NCI-H510A (cell line): Measurements from ENCODE around the gene ACY1.

Experiments used
- DNase-seq: peaks from one replicate; lab custom pipeline; 2025; lab: John Stamatoyannopoulos, UW

Gene ACY1

DNA sequence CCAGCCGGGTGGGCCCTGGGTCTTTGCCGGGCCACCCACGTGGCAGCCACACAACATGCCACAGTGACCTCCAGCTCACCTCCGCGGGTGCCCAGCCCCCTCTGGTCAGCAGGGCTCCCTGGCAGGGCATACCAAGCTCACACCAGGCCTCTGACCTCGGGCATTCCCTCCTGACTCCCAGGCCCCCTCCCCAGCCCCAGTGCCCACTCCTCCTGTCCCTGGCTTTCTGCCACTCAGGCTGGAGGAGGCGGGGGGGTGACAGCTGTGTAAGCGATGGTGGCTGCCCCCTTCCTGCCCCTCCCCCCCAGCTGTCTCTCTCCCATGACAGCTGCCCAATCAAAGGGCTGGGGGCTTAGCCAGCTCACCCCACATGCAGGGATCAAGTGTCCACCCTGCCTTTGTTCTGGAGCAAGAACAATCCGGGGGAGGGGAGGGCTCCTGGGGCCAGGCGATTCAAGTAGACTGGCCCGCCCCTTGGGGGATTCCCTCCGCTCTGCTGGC lies 19.3 kb upstream of the ACY1 start:
- no peak for DNase-seq

DNA sequence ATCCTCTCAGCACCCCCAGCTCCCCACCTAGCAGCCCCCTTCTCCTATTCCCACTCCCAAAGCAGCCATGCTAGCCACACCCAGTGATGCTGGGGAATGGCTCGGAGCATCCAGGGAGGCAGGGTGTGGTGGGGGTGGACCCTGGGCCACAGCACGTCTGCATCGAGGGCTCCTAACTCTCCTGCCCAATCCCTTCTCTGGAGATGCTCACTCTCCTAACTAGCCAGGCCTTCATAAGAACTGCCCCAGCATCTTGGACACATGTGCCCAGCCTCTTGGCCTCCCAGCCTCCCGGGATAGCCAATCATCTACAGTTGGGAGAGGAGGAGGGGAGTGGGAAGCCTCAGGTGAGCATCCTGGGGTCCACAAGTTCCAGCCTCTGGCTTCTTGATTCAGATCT lies 18.8 kb upstream of the ACY1 start:
- no peak for DNase-seq

DNA sequence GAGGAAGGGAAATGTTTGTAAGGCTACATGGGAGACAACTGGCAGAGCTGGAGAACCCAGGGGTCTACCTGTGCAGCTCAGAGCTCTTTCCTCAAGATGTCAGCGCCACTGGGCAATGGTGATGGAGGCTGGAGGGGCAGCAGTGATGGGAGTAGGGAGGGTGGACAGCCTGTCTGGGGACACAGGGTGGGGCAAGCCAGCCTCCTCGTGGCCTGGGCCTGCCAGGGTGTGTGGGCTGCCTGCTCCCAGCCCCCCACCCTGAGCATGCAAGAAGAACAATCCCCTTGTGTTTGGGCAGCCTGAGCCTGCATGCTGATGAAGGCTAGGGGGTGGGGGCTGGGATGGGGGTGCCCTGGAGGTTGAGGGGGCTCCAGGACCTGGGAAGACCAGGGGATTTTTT lies 17.3 kb upstream of the ACY1 start:
- DNase-seq = no peak

DNA sequence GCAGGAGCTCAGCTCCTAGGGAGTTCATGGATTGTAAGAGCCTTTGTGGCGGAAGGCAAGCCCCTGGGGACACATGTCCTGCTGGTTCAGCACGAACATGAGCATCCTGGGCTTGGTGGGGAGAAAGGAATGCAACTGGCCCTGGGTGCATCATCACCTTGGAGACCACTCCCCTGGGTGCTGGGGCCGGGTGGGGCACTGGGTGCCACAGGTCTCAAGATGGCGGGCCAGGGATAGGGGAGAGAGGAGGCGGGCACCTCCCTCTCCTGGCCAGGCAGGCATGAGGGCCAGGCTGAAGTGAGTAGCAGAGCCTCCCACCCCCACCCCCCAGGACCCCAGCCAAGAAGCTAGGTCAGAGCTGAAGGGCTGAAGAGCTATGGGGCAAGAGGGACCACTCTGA lies 16.8 kb upstream of the ACY1 start:
- DNase-seq = no peak

DNA sequence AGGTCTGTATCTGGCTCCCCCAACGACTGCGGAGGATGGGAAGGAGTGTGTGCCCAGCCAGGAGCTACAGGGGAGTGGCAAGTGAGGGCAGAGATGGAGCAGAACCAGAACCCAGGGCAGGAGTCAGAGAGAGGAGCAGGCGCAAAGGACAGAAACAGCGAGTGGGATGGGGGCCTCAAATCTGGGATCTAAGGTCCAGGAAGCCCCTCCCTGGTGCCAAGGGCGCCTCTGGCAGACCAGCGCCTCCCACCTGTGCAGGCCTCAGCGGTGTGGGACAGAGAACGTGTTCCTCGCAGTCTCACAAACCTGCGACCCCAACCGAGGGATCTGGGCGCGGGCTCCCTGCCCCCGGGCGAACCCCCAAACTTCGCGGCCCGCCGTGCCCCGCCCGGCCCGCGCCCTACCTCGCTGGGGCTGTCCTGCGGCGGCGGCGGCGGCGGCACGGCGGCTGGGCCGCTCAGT lies 16.4 kb upstream of the ACY1 start:
- no peak for DNase-seq

DNA sequence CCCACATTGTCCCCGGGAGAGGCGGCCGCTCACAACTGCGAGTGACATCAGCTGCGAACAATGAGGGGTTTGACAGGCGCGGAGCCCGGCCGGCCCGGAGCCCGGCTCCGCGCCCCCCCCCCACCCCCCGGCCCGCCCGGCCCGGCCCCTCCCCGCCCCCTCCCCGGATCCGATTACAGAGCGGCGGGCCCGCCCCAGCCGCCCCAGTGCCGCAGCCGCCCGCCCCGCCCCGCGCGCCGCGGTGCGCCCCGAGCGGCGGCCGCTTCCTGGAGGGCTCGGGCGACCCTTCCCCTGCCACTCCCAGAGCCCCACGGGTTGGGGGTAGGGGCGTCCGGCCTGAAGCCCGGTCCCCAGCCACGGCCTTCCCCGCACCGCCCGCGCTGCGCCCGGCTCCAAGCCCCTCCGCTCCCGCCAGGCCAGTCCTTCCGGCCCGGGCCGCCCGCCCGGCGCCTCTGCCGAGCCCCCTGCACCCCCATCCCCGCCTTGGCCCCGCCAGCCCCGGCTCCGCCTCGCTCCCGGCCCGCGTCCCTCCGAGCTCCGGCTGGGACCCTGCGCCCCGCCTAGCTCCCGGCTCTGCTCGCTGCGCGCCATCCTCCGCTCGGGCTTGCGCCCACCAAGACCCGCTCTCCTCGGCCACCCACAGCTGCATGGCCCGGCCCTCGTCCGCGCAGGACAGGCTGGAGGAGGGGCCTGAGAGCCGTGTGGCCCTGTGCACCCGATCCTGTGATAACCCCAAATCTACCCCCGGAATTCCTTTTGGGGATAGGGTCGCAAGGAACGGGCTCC lies 15.8 kb upstream of the ACY1 start, which contains the start of gene PCBP4:
PCBP4 (minus strand) TSS at position 71 of the 786 bp plus-strand sequence. CDS start 6,214 bp downstream, outside the sequence.
- DNase-seq = peak; percentile 28

DNA sequence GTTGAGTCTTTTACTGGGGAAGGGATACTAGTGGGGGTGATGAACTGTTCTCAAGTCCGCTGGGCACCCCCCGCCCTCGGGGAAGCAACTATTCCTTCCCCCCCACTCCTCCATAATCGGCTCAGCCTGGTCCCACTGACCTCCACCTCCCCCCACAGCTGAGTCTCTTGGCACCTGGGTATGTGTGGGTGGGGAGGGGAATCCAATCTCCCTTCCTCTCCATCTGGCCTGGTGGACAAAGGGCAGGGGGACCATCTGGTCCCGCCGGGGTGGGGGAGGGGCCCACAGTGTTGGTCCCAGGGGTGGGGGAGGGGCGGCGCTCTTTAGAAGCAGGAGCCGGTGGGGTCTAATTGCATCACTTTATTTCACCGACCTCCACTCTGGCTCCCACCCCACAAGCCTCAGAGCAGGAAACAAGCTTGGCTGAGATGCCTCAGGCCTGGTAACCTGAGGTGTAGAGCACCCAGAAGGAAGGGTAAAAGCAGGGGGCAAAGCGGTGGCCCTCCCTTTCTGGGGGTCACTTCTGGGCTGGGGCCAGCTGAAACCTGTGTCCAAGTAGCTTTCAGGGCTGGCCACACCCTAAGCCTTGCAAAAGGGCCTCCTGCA lies 15.1 kb upstream of the ACY1 start:
- peak; percentile 14 for DNase-seq

DNA sequence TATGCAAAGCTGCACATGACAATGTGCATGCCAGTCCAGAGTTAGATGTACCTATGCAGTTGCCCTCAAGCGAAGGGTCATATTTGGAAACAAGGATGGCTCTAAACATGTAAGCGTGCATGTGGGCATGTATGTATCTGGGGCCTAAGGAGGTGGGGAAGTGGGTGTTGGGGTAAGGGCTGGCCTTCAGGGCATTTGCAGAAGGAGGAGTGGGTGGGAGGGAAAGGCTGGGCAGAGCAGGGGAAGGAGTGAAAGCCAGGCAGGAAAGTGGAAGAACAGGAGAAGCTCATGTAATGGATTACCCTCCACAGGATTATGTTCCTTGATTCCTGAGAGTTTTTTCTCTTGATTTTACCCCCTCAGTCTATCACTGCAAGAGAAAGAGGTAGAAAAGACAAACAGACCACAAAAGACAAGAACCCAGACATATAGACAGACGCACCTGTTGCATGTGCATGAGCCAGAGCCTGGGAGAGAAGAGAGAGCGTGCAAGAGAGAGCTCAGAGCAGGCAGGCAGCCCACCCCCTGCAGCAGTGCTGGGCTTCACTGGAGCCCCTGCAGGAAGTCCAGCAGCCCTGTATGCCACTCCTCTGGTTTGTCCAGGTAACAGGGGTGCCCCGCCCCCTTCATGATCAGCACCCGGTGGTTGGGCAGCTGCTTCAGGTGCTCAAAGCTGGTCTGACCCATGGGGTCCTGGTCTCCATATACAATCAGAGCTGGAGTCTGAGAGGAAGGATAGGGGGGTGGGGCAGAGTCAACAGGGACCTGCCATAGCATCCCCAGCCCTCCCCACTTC lies 14.3 kb upstream of the ACY1 start:
- DNase-seq = peak; percentile 19

DNA sequence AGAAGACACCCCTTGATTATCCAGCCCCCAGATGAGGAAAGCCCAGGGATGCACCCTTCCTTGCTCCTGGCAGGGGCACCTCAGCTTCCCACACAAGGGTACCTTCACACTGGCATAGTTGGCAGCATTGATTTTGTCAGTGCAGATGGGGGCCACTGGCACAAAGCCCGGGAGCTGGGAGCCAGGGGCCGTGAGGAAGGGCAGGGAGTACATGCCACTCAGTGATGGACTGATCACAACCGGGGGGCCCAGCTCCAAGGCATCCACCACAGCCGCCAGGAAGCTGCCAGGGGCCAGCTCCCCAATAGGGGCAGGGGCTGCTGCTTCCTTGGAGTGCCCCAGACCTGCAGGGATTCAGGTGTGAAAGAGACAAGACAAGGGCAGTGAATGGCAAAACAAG lies 13.5 kb upstream of the ACY1 start:
- DNase-seq = no peak

DNA sequence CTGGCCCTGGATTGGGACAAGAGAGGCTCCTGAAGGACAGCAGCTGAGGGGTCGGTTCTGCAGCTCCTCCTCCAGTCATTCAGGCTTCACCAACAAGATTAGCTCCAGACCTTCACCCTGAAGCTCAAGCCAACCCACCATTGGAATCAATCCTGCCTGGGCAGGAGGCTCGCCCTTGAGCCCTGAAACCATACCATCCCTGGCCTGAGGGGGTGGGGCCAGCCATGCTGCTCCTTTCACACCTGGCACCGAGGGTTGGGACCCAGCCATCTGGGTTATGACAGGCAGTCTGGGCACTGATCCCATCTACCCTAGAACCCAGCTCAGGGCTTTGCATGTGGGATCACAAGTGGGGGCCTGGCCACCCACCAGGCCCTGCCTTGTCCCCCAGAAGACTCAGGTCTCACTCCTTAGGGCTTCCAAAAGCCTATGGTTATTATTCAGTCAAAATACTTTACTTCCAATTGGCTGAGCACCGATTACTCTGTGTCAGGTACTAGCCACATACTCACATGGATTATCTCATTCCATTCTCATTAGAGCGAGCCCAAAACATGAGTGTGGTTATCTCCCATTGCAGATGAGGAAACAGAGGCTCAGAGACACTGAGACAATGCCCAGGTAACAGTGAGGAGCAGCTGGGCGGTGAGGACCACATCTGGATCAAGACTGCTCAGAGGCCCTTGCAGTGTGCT lies 12.6 kb upstream of the ACY1 start:
- DNase-seq = peak; percentile 5

DNA sequence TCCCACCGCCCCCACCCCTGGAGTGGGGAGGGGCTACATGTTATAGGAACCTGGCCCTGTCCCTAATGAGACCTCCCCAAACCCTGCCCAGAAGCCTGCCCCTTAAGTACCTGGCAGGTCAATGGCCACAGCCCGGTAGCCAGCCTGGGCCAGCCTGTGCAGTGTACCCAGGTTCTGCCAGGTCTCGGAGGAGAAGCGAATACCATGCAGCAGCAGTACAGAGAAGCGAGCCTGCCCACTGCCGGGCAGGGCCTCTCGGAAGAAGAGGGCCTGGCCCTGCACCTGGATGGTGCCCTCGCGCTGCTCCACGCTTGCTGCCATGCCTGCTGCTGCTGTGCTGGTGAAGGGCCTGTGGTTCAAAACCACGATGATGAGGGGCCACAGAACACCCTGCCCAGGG lies 12.0 kb upstream of the ACY1 start:
- no peak for DNase-seq

DNA sequence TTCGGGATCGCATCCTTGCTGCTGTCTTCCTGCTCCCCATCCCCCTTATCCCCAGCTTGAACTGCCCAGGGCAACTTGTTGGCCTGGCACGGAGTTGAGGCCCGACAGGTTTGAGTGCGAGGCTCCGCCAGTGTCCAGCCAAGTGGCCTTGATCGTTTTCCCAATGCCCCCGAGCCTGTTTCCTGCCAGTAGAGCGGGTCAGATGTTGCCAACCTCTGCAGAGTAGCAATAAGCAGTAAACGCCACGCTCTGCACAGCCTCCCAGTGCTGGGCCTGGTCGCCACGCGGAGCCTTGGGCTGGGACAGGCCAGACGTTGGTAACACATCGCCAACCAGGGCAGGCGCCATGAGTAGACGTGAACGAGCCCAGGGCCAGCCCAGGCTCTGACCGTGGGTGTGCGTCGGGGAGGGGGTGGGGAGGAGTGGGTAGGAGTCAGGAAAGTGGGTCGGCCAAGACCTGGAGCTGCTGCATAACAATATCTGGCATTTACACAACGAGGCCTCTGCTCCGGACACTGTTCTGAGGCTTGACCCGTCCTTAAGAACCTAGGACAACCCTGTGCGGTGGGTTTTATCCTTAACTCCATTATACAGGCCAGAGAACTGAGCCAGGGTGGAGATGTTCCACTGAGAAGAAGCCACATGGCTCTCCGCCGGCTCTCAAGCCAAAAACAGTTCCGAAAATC lies 8.9 kb upstream of the ACY1 start:
- DNase-seq = no peak

DNA sequence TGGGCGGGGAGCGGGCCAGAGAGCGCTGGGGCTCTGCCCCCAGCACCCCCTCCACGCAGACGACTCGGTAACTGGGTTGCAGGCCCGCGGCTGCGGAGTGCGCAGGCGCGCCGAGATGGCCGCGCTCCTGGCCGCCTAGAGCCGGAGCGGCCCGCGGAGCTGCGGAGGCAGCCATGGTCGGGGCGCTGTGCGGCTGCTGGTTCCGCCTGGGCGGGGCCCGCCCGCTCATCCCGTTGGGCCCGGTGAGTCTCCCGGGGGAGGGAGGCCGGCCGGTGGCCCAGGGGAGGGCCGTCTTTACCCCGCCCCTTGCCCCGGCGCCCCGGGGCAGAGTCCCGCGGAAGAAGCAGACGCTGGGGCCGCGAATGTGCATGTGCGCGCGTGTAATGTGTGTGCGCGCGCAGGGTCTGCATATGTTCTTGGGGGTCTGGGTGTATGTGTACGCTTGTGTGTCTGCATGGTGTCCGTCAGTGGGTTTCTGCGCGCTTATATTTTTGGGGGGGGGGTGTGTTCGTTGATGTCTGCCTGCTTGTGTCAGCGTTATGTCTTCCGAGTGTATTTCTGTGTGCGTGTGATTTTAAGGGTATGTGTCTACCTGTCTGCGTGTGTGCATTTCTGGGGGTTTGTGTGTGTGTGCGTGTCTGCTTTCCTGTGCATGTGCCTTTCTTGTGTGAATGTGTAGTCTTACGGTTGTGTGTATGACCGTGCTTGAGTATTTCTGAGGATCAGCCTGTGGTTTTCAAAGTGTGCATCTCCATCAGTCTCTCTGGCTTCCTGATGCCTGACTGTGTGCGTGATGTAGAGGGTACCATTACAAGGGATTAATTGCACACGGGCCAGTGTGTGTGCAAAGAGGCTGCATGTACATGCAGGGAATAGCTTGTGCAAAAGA lies 8.1 kb upstream of the ACY1 start, which contains the start of gene ABHD14A:
ABHD14A (plus strand) TSS at position 102 of the 889 bp plus-strand sequence; CDS start at position 174, 72 bp downstream.
- peak; percentile 51 for DNase-seq

DNA sequence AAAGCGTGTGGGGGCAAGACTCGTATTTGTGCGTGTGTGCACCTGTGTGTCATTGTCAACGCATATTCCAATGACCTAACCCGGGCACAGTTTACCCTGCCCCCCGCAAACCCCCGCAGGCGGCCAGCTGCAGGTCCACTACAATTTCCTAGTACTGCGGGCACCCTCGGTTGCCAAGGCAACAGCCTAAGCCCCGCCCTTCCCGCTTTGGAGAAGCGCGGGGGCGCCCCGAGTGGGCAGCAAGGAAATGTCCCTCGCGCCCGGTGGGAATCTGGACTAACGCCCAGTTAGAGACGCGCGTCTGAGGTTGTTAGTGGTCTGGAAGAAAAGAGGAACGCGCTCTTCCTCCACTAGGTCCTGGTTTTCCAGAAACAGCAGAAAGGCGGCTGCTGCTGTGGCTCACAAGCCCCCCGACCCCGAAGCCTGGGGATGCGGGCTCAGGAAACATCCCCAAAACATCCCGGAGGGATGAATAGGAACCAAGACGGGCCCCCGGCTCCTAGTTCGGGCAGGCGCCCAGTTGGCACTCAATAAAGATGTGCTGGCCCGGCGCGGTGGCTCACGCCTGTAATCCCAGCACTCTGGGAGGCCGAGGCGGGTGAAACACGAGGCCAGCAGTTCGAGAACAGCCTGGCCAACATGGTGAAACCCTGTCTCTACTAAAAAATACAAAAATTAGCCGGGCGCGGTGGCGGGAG lies 7.3 kb upstream of the ACY1 start:
- no peak for DNase-seq

DNA sequence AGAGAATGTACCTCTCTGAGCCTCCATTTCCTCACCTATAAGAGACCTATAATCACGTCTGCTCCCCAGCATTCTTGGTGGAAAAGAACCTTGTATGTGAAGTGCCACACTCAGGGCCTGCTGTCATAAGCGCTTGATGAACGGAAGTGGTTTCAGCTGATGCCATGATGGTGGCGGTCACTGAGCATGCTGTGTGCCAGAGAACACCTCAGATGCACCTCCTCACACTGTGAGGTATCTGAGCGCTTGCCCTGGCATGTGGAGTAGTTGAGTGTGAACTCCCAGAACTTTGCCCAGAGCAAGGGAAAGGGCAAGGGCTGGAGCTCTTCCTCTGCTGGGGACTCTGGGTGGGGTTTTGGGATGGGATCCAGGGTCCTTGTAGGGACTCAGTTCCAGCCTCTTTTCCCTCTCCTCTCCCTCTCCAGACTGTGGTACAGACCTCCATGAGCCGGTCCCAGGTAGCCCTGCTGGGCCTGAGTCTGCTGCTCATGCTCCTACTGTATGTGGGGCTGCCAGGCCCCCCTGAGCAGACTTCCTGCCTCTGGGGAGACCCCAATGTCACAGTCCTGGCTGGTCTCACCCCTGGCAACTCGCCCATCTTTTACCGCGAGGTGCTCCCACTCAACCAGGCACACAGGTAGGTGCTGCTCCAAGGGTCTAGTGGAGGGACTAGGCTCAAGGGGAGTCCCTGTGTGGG lies 5.7 kb upstream of the ACY1 start:
- DNase-seq = no peak

DNA sequence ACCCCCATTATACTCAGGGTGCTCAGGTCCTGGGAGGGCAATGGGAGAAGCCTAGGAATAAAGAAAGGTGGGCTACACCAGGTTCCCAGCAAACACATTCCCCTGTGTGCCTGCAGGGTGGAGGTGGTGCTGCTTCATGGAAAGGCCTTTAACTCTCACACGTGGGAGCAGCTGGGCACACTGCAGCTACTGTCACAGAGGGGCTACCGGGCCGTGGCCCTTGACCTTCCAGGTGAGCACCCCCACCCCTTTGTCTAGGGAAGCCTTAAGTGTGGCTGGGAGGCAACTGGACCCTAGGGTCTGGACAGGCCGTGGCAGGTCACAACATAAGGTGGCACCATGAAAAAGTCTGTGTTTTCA lies 5.2 kb upstream of the ACY1 start:
- DNase-seq = no peak

DNA sequence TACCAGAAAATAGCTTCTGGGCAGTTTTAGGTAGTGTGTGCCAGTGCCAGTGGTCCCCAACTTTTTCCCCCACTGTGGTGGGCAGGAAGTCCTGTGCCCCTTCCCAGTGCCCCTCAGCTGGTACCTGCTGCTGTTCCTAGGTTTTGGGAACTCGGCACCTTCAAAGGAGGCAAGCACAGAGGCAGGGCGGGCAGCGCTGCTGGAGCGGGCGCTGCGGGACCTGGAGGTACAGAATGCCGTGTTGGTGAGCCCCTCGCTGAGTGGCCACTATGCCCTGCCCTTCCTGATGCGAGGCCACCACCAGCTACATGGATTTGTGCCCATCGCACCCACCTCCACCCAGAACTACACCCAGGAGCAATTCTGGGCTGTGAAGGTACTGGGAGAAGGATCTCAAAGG lies 3.1 kb upstream of the ACY1 start:
- DNase-seq = no peak

DNA sequence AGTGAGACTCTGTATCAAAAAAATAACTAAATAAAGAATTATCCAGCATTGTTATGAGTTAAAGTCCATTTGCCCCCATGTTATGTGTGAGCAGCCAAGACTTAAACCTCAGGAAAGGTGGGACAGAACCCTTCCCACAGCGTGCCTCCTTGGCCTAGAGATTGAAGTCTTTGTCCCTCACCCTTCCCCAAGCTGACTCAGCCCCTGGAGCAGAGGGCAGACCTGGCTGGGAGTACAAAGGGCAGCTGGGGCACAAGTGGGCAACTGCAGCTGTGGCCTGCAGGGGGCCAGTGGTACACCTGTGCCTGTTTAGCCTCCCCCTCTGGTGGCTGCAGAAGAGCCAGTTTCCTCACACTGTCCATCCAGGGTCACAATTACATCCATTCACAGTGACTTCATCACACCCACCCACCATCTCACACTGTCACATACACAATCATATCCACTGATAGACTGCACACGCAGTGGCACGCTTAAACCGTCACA lies 940 bp upstream of the ACY1 start:
- DNase-seq = peak; percentile 52
